Right forelimb (tissue), 1 donor: ENCODE measurements around the gene PSTPIP2.
"Not testable (repeated sequence)": the region's sequence is repeated elsewhere in the genome, so short reads cannot be mapped to it uniquely, and the experiment has no call there.

Experiments used
- DNase-seq: peaks from one replicate; pipeline ENCODE4 v3.0.0-alpha.2; 2018

PSTPIP2 gene

GRCh38 chr18:46034230-46034629 lies 37.8 kb downstream of the PSTPIP2 start:
- no peak for DNase-seq

GRCh38 chr18:46031741-46032140 lies 40.3 kb downstream of the PSTPIP2 start:
- no peak for DNase-seq

- DNase-seq = no peak
Measured at GRCh38 chr18:46028536-46028891, 43.5 kb downstream of the PSTPIP2 start.

GRCh38 chr18:46019936-46020335 lies 52.1 kb downstream of the PSTPIP2 start:
- DNase-seq = no peak

- DNase-seq = no peak
Measured at GRCh38 chr18:46013484-46014189, 58.4 kb downstream of the PSTPIP2 start.

- DNase-seq = no peak
Measured at GRCh38 chr18:46010676-46011075, 61.4 kb downstream of the PSTPIP2 start.

GRCh38 chr18:46010050-46010449 lies 62.0 kb downstream of the PSTPIP2 start:
- no peak for DNase-seq

GRCh38 chr18:46009125-46009840 lies 62.8 kb downstream of the PSTPIP2 start:
- no peak for DNase-seq

GRCh38 chr18:46008531-46008930 lies 63.5 kb downstream of the PSTPIP2 start:
- DNase-seq = no peak

GRCh38 chr18:46007165-46007564 lies 64.9 kb downstream of the PSTPIP2 start:
- DNase-seq = no peak

GRCh38 chr18:46002934-46003333 lies 69.1 kb downstream of the PSTPIP2 start:
- no peak for DNase-seq

- DNase-seq = no peak
Measured at GRCh38 chr18:46001892-46002291, 70.2 kb downstream of the PSTPIP2 start.

- DNase-seq = no peak
Measured at GRCh38 chr18:46001074-46001473, 71.0 kb downstream of the PSTPIP2 start.

- no peak for DNase-seq
Measured at GRCh38 chr18:45999536-45999935, 72.5 kb downstream of the PSTPIP2 start.

GRCh38 chr18:45998244-45998643 lies 73.8 kb downstream of the PSTPIP2 start:
- DNase-seq = no peak

GRCh38 chr18:45997700-45998151 lies 74.3 kb downstream of the PSTPIP2 start:
- DNase-seq = no peak

GRCh38 chr18:45995461-45995860 lies 76.6 kb downstream of the PSTPIP2 start:
- no peak for DNase-seq

GRCh38 chr18:45993438-45993837 lies 78.6 kb downstream of the PSTPIP2 start:
- no peak for DNase-seq

GRCh38 chr18:45992527-45992926 lies 79.5 kb downstream of the PSTPIP2 start:
- DNase-seq = not testable (repeated sequence)

- no peak for DNase-seq
Measured at GRCh38 chr18:45991788-45992187, 80.3 kb downstream of the PSTPIP2 start.

GRCh38 chr18:45984546-45985235 lies 87.4 kb downstream of the PSTPIP2 start:
- DNase-seq = no peak

- no peak for DNase-seq
Measured at GRCh38 chr18:45981821-45982220, 90.2 kb downstream of the PSTPIP2 start.

GRCh38 chr18:45980229-45980628 lies 91.8 kb downstream of the PSTPIP2 start:
- no peak for DNase-seq

- DNase-seq = no peak
Measured at GRCh38 chr18:45978084-45978483, 94.0 kb downstream of the PSTPIP2 start.
